Measurements from ENCODE around the gene RUVBL1.

RUVBL1 gene

DNA sequence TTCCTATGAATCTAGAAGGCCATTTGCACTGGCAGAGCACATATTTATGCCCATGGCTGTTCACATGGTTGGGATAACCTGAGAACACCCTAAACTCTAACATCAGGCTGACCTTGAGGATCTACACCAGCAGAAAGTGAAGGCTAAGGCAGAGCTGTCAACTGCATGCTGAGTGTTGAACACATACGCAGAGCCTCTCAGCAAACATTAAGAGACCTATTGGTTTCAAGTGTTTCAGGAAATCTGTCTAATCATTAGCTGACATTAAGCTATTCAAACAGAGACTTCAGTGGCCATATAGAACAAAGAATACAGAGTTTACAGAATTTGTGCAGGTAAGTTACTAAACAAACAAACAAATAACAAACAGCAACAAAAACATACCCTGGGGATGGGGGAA lies 87.5 kb downstream of the RUVBL1 start:
- no peak overlapping the region for H3K27ac ChIP-seq (ENCODE audit: low read length)
- no peaks in the 10 kb centered on the region for H3K36me3 ChIP-seq (replicated peaks; ENCODE audit: insufficient read depth, low read length)
- H3K79me2 ChIP-seq (ENCODE audit: low read length): no peaks in the 10 kb centered on the region
- H3K9ac ChIP-seq (ENCODE audit: low read length): no peak overlapping the region
- H3K4me3 ChIP-seq (ENCODE audit: low read length): no peak overlapping the region
- H3K4me1 ChIP-seq (ENCODE audit: low read length): no peaks in the 10 kb centered on the region
- no peak for DNase-seq
- TF ChIP-seq EZH2 (optimal IDR thresholded peaks at IDR 0.05; ENCODE audit: low read depth, low read length) (no peak), EZH2phosphoT487 (IDR thresholded peaks at IDR 0.05; ENCODE audit: low read length) (no peak)
- TF ChIP-seq, protein P1, sequence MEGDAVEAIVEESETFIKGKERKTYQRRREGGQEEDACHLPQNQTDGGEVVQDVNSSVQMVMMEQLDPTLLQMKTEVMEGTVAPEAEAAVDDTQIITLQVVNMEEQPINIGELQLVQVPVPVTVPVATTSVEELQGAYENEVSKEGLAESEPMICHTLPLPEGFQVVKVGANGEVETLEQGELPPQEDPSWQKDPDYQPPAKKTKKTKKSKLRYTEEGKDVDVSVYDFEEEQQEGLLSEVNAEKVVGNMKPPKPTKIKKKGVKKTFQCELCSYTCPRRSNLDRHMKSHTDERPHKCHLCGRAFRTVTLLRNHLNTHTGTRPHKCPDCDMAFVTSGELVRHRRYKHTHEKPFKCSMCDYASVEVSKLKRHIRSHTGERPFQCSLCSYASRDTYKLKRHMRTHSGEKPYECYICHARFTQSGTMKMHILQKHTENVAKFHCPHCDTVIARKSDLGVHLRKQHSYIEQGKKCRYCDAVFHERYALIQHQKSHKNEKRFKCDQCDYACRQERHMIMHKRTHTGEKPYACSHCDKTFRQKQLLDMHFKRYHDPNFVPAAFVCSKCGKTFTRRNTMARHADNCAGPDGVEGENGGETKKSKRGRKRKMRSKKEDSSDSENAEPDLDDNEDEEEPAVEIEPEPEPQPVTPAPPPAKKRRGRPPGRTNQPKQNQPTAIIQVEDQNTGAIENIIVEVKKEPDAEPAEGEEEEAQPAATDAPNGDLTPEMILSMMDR (IDR thresholded peaks at IDR 0.05; ENCODE audit: low read length): no peak
- H3F3A ChIP-seq (ENCODE audit: insufficient read depth, low read length): no peaks in the 10 kb centered on the region
- H3K9me2 ChIP-seq (replicated peaks; ENCODE audit: insufficient read depth, low read length): no peaks in the 10 kb centered on the region
- H3K27me3 ChIP-seq (replicated peaks; ENCODE audit: insufficient read depth, low read length): no peaks in the 10 kb centered on the region
- no peaks in the 10 kb centered on the region for H3K9me3 ChIP-seq (replicated peaks; ENCODE audit: insufficient read depth, low read length)
- no peak overlapping the region for H2AFZ ChIP-seq (ENCODE audit: low read length)
- no peak overlapping the region for H3K4me2 ChIP-seq (ENCODE audit: low read depth, low read length)
- H4K20me1 ChIP-seq (ENCODE audit: insufficient read depth, low read length): no peaks in the 10 kb centered on the region

- TF ChIP-seq EZH2phosphoT487 (IDR thresholded peaks at IDR 0.05; ENCODE audit: low read length) (no peak), EZH2 (optimal IDR thresholded peaks at IDR 0.05; ENCODE audit: low read depth, low read length) (no peak)
- TF ChIP-seq, protein P1 (IDR thresholded peaks at IDR 0.05; ENCODE audit: low read length): no peak
- Histone ChIP-seq H3K4me3 (ENCODE audit: low read length) (no peak overlapping the region), H3F3A (ENCODE audit: insufficient read depth, low read length) (no peaks in the 10 kb centered on the region), H3K27me3 (replicated peaks; ENCODE audit: insufficient read depth, low read length) (no peaks in the 10 kb centered on the region), H3K79me2 (ENCODE audit: low read length) (no peaks in the 10 kb centered on the region), H4K20me1 (ENCODE audit: insufficient read depth, low read length) (no peaks in the 10 kb centered on the region), H3K9me2 (replicated peaks; ENCODE audit: insufficient read depth, low read length) (no peaks in the 10 kb centered on the region), H3K27ac (ENCODE audit: low read length) (no peak overlapping the region), H3K36me3 (replicated peaks; ENCODE audit: insufficient read depth, low read length) (no peaks in the 10 kb centered on the region), H3K9ac (ENCODE audit: low read length) (no peak overlapping the region), H2AFZ (ENCODE audit: low read length) (no peak overlapping the region), H3K4me2 (ENCODE audit: low read depth, low read length) (no peak overlapping the region), H3K4me1 (ENCODE audit: low read length) (no peaks in the 10 kb centered on the region), H3K9me3 (replicated peaks; ENCODE audit: insufficient read depth, low read length) (no peaks in the 10 kb centered on the region)
- DNase-seq: no peak
Observed at GRCh38 chr3:128033102-128033501, 90.5 kb downstream of the RUVBL1 start.

Data from MM.1S (cell line).